NCI-H1105 treated with DMSO at 0.1 percent for 48 hours (cell line): ENCODE results near the gene CEP131.
A peak's percentile ranks its signal among the peaks of the same experiment; 100 is the strongest.

Experiments used
- DNase-seq: peaks from one replicate; lab custom pipeline; 2025; lab: John Stamatoyannopoulos, UW

The CEP131 gene

DNA sequence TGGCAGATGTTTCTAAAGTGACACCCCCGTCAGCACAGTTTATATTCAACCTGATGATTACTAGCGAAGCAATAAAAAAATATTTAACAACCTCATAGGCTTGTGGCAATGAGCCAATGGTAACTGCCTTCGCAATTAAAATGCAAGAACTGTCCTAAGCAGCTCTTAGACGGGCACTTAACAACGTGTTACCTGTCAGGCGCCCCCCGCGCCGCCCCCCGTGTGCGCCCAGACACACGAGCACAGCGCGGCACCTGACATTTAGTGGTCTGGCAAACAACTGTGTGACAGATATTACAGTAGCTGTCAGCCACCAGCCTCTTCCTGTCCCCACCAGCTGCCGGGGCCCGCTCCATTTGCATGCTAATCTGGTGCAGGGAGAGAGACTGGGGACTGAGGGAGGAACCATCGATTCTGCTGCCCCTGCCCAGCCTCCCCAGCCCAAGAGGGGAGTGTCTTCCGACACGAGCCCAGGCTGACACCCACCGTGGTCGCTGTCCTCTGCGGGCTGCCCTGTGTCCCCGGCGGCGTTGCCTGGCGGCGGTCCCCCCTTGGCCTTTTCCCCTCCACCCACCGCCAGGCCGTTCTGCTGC lies 29.0 kb upstream of the CEP131 start:
- peak; percentile 98 for DNase-seq

DNA sequence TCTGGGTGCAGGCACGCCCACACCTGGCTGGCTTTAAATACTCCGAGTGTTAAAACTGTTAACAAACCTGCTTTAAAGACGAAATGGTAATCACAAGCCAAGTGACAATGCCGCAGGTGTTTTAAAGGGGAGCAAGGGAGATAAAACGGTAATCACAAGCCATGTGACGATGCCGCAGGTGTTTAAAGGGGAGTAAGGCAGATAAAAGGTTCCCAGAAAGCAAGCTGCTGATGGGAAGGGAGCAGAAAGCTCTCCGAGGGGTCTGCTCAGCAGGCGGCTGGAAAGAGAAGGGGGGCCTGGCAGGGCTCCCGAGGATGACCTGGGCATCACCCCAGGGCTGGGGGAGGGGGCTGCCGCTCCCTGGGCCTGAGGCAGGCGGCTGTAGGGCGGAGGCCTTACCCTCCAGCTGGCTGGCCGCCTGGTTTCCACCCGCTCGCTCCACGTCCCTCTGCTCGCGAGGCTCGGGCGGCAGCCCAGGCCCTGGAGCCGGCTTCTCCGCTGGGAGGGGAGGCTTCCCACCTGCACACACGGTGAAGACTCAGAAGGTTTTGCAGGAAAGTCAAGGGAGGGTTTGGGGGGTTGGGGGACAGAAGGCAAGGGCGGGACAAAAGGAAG lies 28.4 kb upstream of the CEP131 start:
- peak; percentile 97 for DNase-seq

DNA sequence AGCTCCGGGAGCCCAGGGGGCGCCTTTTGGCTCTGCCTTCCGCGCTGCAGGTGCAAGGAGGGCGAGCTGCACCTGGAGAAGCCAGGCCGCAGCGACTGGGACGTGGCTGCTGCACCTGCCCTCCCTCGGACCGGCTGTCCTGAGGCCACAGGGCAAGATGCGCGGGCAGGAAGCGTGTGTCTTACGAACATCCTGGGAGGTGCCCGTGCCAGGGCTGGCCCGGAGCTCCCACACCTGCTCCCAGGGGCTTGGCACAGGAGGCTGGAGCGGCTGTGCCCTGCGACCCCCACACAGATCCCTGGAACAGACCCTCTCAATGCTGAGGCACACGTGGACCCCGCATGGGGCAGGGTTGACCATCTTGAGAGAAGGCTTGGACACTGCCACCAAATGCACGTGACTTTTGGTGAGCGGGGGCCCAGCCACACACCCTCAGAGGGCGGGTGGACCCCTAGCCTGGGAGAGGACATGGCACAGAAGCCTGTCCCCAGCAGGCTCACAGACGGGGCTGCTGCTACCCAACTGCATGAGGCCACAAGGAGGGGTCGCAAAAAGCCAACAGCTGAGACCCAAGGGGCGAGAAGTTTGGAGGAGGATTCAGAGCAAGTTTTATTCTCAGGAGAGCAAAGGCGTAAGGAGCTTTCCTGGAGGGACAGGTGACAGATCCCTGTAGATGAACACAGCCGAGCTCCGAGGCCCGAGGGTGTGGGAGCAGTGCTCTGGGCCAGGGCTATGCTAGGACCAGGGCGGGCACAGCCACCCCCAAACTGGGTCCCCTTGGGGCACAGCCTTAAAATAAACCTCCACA lies 27.7 kb upstream of the CEP131 start:
- peak; percentile 59 for DNase-seq

DNA sequence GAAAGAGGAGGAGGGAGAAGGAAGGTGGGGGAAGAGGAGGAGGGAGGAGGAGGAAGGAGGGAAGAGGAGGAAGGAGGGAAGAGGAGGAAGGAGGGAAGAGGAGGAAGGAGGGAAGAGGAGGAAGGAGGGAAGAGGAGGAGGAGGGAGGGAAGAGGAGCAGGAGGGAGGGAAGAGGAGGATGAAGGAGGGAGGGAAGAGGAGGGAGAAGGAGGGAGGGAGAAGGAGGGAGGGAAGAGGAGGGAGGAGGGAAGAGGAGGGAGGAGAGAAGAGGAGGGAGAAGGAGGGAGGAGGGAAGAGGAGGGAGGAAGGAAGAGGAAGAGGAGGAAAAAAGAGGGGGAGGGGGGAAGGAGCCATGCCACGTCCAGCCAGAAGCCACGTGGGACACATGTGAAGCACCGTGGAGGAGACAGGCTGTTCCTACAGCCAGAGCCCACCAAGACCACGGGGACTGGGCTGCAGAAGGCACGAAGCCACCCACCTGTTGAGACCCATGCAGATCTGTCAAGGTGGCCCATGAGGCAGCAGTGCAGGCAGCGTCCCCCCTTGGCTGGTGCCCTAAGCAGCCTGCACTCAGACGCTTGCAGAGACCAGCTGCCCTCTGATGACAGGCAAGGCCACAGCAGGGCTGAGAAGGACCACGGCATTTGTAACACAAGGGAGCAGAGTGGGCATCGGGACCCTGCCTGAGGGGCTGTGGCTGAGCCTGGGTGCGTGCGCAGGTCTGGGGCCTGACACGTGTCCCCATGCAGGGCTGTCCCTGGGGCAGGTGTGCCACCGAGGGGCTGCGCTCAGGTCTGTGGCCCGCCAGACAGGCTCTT lies 26.7 kb upstream of the CEP131 start:
- no peak for DNase-seq

DNA sequence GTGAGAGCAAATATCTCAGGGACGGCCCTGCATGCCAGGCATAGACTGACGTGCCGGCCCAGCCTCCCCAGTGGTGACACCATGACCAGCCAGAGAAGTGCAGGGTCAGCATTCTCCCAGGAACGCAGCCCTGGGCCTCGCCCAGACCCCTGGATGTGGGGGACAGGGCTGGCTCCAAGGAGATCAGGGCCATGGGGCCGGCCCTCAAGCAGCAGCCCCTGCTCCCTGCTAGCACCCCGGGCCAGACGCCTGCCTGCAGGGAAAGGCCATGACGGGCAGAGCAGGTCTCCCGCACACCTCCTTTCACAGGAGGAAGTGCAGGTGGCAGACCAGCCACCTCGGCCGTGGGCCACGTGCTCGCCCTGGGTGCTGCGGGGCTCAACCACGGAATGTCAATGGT lies 25.9 kb upstream of the CEP131 start:
- no peak for DNase-seq

DNA sequence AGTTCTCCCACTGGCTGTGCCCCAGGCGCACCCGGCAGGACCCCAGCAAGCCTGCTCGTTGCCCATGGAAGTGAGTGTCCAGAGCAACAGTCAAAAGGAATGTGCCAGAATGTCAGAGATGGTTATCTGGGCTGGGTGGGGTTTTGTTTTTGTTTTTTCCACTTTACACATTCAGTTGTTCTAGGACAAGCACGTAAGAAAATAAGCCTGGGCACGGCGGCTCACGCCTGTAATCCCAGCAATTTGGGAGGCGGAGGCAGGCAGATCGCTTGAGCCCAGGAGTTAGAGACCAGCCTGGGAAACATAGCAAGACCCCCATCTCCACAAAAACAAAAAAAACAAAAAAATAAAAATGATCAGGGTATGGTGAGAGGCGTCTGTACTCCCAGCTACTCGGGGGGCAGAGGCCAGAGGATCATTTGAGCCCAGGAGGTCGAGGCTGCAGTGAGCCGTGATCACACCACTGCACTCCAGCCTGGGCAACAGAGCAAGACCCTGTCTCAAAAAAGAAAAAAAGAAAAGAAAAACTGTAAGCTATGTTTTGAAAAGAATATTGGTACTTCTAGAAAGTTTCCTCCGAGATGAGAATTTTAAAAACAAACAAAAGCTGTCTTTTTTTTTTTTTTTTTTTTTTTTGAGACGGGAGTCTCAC lies 24.7 kb upstream of the CEP131 start:
- DNase-seq: no peak

DNA sequence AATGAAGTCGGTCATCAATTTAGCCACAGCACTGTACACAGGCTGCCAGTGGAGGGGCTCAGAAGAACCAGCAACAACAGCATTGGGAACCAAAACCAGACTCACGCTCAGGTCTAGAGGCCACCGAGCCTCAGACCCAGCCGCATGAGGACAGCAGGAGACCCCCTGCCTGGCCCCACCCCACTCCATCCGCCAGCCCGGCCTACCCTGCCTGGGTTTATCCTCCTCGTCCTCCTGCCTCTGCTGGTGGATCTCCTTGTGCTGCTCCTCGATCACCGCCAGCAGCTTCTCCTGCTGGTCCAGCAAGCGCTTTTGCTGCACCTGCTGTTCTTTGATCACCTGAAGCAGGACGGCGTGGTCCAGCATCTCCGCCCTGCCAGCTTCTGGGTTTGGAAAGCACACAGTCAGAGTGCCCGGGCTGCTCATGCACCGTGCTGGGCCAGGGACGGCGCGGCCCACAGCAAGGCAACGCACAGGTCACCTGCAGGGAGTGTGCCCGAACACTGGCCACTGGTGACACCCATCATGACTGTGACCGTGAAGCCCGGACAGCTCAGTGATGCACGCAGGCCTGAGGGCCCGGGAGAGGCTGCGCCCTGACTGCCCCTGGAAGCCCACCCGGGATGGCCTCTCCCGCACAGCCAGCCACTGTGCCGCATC lies 24.0 kb upstream of the CEP131 start:
- no peak for DNase-seq

DNA sequence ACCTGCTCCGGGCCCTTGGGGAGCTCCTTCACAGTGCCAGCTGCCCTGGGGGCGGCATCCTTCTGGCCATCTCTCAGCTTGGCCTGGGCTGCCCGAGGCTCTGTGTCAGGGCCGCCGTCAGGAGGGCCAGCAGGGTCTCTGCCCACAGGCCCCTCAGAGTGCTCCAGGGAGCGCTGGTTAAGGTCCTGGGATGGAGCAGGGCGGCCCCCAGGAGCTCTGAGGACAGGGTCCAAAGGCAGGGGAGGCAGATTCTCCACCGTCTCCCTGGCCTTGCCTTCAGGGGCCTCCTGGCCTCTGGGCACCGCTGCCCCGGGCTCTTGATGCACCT lies 23.5 kb upstream of the CEP131 start:
- DNase-seq: no peak

DNA sequence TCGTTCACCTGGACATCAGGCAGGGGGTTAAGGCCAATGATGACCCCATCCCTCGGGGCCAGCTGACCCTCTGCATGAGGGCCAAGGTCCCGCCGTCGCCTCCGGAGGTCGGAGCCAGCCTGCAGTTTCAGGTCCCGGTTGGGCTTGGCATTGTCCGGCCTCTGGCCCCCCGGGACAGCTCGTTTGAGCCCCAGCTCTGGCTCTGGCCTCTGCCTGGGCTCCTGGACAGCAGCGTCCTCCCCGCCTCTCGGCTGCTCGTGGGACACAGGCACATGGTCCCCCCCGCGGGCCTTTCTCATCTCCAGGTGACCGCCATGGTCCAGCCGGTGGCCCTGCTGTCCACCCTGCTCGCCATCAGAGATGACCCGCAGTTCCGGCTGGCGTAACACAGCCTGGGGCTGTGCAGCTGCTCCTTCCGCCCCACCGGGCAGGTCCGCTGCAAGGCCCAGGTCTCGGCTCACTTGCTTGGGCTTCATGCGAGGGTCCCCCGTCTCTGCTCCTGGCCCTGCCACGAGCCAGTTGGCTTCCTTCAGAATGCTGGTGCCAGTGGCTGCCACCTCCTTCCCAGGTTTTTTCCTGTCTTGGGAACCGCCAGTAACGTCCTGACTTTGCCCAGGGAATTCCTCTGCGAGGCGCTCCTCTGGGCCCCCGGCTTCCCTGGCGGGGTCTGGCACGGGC lies 23.0 kb upstream of the CEP131 start:
- DNase-seq: no peak

DNA sequence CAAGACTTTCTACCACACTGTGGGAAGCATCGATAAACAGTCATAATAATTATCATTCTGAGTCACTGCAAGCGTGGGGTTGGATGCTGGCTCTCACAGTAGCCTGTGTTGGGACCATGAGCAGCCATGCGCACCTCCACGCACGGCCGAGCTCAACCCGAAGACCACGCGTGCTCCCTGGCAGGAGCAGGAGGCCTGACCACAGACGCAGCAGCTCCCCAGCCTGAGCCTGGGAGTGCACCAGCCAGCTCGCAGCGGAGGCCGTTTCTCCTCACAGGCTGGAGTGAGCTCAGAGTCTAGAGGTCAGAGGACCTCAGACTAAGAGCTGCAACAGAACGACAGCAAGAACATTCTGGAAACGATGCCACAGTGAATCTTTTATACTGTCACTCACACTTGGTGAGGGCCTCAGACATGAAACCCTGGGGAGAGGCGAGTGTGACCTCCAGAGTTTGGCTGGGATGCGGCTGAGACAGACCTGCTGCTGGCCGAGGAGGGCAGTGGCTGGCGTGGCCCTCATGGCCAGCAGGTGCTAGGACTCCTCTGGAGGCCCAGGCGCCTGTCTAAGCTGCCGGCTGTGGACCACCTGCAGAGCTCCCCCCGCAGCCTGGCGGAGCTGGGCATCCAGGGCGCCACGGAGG lies 22.4 kb upstream of the CEP131 start:
- DNase-seq: no peak

DNA sequence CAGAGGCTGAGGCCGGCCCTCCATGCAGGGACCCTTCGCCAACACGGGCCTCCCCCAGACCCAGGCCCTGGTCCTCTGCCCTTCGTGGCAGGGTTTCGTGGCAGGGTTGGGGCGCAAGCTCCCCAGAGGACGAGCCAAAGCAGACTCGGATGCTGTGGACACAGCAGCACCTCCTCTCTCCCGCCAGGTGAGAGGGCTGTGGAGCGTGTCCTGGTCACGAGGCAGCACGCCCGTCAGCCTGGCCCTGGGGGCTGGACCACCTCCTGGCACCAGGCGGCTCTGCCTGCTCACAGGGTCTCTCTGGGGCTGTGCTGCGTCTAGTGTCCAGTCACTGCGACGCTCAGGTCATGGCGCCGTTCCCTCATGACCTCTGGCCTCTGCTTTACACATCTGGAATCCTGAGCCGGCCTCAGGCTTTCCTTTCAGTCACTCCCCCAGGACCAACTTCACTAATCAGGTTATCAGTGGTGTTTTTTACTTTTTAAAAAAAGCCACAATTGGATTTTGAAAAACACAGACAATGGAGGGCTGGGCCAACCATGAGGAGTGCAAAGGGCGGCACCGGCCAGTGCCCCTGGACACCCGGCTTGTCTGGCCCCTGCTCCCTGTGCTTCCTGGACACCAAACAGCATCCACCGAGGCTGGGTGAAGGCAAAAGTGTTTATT lies 21.7 kb upstream of the CEP131 start:
- DNase-seq: no peak

DNA sequence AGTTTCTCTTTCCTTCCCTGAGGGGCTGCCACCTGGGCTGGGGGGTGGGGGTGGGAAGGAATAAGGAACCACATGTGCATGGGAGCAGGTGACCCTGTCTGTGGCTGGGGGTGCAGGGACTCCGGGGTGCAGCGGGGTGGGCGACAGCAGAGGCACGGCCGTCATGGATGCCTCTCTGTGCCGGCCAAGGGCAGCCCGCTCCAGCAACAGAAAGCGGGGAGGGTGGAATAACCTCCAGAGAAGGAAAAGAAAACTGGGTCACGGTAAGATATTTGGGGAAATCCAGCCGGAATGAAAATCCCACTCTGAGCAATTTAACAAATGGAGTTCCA lies 20.5 kb upstream of the CEP131 start:
- no peak for DNase-seq

DNA sequence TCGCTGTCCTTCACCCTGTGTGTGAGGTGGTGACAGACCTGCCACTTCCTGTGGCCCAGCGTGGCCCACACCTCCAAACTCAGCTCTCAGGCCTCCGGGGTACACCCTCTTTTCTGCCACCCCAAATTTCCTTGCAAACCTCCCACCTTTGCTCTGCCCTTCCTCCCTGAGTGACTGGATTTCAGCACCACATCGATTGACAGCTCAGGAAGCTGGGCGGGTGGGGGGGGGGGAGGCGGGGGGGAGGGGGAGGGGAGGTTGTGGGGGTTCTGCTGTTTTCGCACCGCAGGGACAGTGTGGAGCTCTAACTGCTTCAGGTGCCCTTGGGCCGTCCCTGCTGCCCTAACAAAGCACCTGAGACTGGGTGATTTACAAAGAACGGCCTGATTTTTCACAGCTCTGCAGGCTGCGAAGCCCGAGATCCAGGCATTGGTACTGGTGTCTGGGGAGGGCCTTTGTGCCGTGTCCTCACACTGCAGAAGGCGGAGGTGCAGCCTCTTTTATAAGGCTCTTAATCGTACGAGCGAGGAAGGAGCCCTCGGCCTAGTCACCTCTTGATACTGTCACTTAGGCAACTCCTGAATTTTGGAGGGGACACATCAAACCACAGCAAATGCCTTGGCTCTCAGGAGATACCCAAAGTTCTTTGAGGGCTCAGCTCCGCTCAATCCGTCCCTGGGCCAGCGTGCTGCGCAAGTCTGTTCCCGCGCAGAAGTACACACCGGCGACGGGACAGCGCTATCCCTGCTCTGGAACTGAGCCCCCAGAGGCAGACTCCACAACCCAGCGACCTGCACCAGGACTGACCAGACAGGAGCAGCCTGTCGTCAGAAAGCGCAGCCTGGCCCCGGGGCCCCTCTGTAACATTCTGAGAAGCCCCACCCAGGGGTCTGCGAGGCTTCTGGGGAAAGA lies 19.9 kb upstream of the CEP131 start:
- no peak for DNase-seq

DNA sequence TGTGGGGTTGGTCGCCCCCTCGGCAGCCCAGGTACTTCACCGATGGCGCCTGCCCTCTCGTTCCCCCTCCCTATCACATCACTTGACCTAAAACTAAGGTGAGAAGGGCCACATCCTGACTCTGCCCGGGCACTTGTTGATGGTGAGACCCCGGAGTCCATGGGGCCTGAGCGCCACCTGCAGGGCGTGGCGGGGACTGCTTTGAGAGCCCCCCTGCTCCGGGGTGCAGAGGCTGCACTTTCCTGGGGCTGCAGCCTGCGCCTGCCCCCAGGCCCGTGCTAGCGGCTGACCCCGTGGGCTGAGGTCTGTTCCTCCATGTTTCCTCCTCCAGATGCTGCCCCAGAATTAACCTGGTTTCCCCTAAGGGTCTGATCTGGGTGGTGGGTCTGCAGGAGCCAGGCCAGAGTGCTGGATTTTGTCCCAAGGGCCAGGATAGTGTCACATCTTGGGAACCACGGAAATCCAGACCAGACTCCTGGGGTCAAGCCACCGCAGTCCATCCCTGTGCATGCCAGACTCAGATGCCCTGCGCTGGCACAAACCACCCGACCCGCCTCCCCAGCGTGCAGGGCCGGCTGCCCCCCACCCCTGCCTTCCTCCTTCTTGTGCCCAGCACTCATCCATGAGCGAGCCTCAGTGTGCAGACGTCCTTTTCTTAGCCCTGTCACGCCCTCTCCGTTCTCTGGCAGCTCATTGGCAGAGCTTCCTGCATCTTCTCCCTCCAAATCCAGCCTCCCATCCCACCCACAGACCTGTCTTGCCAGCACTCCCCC lies 19.1 kb upstream of the CEP131 start:
- peak; percentile 8 for DNase-seq

DNA sequence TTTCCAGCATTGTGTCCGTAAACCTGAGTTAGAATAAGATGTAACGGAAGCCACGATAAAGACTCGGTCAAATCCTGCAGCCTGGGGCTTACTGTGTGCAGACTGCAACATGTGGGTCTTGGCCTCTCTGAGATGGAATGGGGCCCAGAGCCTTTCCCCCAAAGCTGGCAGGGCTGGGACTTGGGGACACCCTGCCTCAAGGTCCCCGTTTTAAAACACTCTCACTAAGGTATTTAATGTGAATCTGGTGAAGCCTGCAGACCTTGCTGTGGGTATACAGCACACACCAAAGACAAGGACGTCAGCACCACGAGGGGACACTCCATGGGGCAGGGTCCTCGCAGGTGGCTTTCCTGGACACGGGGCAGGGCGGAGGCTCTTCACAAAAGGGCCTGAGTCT lies 18.4 kb upstream of the CEP131 start:
- DNase-seq: no peak

DNA sequence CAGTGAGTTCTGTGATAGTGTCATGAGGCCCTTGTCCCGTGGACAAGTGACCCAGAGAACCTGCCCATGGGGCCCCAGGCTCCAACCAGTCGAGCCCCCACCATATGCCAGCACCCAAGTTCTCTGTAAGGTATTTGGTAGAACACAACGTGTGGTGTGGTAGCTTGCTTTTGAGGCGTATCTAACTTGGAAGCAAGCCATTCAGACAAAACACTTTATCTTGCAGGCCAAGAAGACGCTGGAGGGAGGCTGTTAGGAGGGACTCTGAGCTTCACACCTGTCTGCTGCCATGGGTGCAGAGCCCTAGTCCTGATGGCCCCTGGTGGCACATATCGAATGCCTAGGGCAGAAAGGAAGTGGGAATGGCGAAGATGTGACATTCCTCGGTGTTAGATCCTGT lies 18.0 kb upstream of the CEP131 start:
- DNase-seq: no peak

DNA sequence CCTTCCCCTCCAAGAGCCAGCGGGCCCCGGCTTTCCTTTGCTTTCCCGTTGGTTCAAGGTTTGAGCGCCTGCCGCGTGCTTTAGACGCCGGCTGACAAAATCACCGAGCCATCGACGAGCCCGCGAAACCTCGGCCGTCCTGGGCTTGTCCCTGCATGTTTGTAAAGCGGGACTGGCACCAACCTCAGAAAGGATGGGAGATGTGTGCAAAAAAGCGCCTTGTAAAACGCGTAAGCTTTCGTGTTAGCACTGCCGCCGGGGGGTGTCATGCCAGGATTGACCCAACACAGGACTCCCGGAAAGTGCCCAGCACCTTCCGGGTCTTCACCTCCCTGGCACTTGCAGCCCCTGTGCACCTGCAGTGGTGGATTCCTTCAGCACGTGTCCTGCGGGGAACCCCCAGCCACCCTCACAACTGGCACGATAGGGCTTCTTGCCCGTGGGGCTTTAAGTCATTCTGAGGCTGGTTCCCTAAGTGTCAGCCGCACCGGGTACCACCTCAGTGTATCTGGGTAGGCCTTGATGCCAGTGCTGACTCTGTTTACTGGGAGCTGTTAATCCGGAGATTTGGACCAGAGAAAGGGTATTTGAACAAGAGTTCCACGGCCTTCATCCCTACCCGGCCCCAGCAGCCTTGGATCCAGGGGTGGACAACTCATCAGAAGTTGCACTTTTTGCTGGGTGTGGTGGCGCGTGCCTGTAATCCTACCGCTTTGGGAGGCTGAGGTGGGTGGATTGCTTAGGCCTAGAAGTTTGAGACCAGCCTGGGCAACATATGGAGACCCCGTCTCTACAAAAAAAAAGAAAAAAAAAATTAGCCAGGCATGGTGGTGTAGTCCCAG lies 17.2 kb upstream of the CEP131 start:
- peak; percentile 10 for DNase-seq
